Stimulated activated CD8-positive, alpha-beta memory T cell treated with anti-CD3 and anti-CD28 coated beads, Interleukin-7, amount 100 ng/mL, for 4 hours (primary cell): Measurements from ENCODE around the gene DCLK2.

ENCODE experiments used
- DNase-seq, 2 donors: peaks; one replicate each; pipeline ENCODE4 v3.0.0-alpha.2; 2020; ENCODE audit warnings: low read depth in 2 of 2

The DCLK2 gene

DNA sequence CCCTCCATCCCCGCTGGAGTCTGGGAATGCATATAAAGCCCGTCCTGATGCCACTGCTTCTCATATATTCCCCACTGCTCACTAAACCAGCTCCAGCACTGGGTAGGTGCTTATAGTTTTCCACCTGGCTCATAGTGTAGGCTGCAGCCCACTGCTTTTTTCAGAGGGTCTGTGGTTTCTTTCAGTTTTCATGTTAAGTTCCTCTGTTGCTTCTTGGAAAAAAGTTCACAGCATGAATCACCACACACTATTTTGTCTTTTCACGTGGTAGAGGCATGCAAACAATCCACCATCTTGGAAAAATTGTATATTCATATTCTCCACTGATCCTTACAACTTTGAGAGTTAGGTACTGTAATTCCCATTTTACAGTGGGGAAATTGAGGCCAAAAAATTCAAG, 39.4 kb downstream of the DCLK2 start:
- no peak for DNase-seq

- DNase-seq, result no peak
Measured at GRCh38 chr4:150119492-150119891, 41.2 kb downstream of the DCLK2 start.

DNA sequence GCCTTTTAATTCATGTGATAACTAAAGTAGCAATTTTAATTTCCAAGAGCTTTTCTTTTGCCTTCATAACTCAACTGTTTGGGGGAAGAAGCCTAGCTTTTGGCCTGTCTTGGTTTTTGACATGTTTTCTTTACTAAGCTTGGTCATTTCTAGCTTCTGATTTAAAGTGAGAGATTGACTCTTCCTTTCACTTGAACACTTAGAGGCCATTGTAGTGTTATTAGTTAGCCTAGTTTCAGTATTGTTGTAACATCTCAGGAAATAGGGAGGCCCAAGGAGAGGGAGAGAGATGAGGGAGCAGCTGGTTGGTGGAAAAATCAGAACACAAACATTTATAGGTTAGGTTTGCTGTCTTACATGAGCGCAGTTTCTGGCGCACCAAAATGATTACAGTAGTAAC, 44.8 kb downstream of the DCLK2 start:
- no peak for DNase-seq

DNA sequence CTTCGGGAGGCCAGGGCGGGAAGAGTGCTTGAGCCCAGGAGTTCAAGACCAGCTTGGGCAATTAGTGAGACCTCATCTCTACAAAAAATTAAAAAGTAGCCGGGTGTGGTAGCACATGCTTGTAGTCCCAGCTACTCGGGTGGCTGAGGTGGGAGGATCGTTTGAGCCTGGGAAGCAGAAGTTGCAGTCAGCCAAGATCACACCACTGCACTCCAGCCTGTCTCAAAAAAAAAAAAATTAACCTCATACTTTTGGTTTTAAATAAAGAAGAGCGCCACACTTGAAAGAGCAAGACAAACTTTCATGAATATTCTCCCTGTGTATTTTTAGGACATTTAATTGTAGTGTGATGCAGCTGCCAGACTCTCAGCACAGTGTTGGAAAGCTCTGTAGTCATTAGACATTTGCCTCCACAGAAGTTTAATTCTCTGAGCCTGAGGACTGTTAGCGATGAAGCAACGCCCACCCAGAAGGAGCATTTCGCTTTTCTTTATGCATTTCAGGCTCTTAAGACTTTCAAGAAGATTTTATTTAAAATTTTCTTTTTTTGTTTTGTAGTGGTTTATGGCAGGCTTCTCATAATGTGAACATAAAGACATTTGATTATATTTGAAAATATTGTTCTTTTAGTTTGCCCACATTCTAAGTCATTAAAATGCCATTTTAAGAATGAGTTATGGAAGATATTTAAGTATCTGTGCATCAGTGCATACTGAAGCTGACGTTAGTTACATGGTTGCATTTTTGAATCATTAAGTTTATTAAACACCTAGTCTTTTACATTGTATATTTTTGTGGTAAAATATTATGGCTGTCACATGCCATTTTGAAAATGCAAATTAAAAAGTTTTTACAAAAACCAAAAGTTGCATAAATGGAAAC, 45.8 kb downstream of the DCLK2 start:
- DNase-seq, result no peak

GRCh38 chr4:150126201-150126863, 48.1 kb downstream of the DCLK2 start:
- DNase-seq, result no peak

DNA sequence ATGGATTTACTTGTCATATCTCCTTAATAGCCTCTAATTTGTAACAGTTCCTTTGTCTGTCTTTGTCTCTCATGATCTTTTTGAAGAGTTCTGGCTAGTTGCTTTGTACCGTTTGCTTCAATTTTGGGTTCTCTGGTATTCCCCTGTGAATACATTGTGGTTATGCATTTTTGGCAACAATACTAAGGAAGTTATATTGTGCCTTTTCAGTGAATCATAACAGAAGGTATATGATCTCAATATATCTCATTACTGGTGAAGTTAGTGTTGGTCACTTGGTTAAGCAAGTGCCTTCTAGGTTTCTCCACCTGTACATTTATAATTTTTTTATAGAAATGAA, 48.6 kb downstream of the DCLK2 start:
- no peak for DNase-seq

DNA sequence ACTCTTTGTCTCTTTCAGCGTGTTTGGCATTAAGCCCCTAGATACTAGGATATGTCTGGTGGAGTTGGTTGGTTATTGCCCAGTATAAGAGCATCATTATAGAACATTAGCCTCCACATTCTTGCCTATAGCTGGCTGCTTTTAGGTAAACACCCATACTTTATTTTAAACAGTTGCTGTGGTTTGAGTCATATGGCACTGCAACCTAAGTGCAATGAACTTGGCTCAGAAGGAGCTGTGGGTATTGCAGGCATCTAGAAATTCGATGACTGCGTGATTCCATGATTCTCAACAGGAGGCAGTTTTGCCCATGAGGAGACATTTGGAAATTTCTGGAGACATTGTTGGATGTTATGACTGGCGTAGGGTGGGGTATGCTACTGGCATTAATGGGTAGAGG, 49.5 kb downstream of the DCLK2 start:
- DNase-seq, result no peak

- DNase-seq, result no peak
Measured at GRCh38 chr4:150130933-150131332, 52.7 kb downstream of the DCLK2 start.

DNA sequence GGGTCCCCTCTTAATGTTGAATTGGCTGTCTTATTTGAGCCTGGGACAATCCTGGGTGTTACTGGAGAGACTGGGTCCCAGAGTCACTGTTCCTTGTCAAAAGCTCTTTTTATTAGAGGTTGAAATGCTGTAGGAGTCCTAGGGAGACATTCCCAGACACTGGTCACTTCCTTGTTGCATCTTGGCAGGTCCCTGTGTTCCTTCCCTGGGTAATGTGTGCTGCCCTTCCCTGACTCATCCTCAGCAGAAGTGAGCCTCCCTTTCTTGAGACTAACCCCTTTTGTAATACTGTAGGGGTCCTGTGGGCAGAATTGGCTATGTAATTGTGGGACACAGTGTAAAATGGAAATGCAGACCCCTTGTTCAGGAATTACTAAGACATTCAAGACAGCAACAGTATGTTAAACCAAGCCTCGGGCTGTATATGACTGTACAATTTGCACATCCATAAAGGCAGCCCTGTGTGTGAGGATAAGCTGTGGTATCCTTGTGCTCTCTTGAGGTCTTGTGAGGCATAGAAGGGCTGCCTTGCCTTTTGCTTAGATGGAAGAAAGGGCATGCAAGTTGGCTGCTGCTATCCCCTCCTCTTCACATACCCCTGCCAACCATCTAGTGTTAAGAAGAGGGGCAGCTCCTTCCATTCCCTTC, 53.5 kb downstream of the DCLK2 start:
- no peak for DNase-seq

DNA sequence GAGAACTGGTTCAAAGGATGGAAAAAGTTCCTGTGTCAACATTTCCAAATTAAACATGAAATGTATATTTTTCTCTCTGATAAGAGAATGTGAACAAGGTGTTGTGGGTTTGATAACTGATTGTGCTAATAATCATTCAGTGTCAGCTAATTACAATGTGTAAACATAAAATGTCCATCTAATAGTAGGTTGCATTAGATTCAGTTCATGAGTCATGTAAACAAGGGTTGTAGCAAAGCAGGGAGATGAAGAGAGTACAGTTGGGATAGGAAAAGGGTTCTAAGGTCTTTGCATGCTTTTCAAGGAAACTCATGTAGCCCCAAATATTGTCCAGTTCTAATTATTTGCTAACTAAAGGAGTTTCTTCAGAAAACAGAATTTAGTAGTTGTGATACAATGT, 55.4 kb downstream of the DCLK2 start:
- DNase-seq, result no peak

DNA sequence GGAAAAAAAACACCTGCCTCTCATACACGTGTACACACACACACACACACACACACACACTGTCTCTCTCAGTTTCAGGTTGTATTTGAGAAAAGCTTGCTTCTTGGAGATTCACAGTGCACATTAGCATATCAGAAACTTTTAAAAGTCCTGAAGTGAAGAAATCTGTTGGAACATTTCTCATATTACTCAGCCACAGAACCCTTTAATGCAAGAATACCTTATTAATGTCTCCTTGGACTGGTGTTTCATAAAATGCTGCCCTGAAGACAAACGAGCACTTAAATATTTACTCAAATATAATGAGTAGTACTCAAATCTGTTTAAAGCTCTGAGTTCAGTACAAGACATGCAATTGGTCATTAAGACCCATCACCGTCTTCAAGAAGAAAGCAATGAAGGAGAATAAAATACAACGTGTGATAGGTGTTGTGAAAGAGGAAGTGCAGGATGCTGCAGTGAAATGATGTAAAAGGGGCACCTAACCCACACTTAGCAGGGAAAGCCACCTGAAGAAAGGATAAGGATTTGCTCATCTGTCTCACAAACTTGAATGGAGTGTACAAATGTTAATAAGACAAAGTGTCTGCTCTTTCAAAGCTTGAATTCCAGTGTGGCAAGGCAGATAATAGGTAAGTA, 57.0 kb downstream of the DCLK2 start:
- DNase-seq, result no peak

GRCh38 chr4:150136036-150136435, 57.8 kb downstream of the DCLK2 start:
- no peak for DNase-seq

- no peak for DNase-seq
Measured at GRCh38 chr4:150136481-150136880, 58.2 kb downstream of the DCLK2 start.

DNA sequence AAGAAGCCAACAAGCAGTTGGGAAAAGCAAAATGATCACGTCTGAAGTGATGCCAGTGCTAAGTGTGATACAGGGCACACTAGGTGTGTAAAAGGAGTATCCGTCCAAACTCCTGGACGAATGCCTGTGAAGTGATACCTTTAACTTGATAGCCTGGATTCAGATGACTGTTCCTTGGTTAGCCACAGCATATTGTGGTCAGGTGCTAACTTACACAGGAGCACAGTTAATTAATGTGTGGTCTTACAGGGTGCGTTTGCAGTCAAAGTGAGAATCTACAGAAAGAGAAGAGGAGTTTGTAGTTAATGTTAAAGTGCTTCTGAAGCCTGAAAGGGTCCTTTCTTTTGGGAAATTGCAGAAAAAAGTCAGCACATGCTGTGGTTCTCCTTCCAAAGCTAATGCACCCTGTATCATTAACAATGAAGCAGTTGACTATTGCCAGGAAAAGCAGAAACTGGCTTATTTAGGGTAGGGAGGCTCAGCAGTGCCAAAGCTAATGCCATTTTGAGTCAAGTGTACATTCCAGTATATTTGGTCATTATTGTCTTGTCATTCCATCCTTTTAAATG, 61.1 kb downstream of the DCLK2 start:
- no peak for DNase-seq

DNA sequence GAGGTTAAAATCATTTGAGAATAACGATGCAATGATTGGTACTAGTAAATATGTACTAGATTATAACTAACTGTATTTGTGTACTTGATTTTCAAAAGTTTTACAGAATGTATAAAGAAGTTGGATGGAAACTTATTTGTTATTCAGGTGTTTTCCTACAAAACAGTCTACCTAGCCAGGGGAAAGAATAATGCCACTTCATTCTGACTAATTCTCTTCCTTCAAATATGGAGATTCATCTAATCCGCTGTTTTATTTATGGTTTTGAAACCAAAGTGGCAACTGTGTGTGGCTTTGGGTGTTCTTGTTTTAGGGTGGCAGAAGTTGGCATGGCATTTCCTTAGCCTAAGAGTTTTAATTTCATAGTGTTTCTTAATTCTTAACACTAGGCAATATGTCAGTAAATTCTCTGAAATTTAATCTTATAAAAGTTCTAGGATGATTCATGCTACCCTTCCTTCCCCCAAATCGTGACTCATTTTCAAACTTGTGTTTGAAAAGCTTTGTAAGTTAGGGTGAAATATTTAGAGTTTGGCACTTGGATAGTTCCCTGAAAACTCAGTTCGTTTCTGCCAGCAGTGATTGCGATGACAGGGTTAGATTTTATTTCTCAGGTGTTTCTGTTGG, 62.6 kb downstream of the DCLK2 start:
- DNase-seq, result no peak

DNA sequence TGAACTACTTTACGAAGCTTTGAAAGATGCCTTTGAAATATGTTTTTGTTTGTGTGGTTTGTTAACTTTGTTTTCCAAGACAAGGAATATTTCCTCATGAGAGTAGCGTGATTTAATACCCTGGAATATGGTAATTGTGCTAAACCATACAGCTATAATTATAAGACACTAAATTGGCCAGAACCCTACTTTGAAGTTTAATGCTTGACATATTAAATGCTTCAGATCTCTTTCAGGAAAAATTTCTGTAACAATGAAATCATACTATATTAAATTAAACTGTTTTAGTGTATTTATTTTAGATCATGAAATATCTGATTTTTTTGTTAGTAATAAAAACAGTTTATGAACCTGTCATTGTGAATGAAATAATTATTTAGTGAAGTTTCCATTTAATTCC, 63.5 kb downstream of the DCLK2 start:
- no peak for DNase-seq

DNA sequence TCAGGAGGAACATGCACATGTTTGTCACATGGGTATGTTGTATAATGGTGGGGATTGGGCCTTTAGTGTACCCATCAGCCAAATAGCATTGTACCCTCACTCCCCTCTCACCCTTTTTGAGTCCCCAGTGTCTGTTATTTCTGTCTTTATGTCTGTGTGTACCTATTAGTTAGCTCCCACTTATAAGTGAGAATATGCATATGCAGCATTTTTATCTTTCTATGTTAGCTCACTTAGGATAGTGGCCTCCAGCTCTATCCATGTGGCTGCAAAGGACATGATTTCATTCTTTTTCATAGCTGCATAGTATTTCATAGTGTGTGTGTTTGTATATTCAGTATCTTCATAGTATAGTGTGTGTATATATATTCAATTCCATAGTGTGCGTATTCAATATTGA, 64.6 kb downstream of the DCLK2 start:
- no peak for DNase-seq

DNA sequence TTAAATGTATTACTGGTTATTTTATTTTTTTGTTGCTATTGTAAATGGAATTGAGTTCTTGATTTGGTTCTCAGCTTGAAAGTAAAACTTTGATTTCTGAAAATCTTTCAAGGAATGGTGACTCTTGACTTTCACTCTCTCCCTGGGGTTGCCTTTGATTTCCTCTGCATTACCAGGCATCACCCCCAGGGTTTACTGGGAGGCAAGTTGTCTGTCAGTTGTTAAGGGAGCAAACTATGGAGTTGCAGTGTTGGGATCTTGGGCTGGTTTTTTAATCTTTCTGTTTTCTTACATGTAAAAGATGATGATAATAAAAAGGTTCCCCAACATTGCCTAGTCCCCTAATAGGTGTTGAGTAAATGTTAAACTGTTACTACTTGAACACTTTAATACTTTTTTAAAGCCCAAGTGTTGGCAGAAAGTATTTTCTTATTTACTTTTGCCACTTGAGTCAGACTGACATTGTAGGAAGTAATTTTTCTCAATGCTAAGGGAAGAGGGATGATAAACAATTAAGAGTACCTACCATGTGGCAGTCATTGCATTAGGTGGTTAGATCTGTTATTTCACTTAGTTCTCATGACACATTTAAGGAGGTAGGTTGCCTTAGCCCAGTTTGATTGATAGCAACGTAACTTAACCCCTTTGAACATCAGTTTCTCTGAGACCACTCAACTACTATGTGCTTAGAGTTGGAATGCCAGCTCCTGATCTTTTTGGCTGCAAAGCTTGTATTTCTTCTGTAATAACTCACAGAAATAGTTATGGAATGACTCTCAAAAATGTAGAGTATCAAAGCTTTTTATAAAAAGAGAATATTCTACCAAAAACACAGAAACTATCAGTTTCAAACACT, 67.1 kb downstream of the DCLK2 start:
- DNase-seq, result no peak

- DNase-seq, result no peak
Measured at GRCh38 chr4:150145946-150146340, 67.7 kb downstream of the DCLK2 start.

- no peak for DNase-seq
Measured at GRCh38 chr4:150149381-150149780, 71.1 kb downstream of the DCLK2 start.

DNA sequence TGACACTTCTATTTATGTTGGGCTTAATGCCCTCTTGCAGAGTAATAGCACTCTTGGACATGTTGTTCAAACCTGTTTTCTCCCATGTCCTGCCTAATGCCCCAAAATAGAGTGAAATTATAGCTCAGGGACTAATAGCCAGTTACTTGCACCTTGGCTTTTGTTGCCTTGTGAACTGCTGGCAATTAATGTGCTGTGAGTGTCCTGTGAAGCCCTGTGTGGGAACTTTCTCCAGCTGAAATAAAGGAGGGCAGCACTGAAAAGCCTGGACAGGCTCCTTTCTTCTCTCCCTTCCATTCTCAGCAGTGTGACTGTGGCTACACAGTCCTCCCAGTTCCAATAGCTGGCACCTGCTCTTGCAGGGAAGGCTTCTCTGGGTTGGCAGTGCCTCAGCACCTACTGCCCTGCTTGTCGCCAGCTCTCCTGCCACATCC, 72.4 kb downstream of the DCLK2 start:
- no peak for DNase-seq
